OCI-LY3 (cell line): Measurements from ENCODE around the gene ERAP2.

Experiments used
- EZH2phosphoT487 ChIP-seq: fragments of 200-600 bp; shearing (Covaris generic); IDR thresholded peaks from 2 replicates; pipeline ENCODE4 v1.6.1; 2018; ENCODE audit warnings: antibody characterized with exemption, mixed run types, low read depth
- TF ChIP-seq, protein P1 (sequence below): fragments of 200-600, 300-600 bp; sonication (generic); IDR thresholded peaks from 2 replicates; pipeline ENCODE4 v1.5.1; 2014; ENCODE audit warnings: antibody characterized with exemption, low read length, low read depth

DNA sequence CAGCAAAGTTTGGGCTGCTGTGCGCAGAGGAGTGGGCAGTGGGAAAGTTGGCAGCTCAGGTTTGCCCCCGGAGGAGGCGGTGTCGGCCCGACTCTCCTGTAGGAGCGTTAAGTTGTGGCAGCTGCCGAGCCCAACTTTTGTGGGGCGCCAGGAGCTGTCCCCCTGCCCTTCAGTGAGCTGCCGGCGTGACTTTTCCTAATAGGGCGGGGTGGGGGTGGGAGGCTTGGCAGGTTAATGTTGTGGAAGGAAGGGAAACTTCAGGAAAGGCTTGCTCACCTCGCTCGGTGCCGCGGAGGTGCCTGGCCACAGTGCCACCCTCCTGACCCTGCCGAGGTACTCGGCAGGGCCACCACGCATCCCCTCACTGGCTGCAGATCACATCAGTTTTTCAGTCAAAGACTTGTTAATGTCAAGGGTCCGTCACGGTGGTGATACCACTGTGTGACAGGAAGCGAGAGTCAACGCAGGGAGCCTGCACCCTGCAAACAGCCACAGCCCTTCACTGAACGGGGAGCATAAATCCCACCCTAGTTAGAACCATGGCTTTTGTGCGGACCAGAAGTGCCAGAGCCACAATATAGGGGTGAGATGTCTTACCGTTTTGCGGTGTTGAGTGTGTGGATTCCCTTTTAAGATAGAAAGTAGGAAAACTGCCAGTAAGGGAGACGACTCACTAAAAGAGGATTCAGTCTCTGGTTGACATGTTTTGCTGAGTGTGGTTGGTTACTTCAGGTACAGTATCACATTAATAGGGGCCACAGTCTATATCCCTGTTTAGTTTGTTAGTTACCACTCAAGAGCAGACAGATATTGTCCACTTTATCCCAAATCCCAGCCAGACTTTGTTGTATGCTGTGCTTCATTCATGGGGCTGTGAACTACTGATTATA, 60.4 kb downstream of the ERAP2 start:
- TF ChIP-seq, protein P1, sequence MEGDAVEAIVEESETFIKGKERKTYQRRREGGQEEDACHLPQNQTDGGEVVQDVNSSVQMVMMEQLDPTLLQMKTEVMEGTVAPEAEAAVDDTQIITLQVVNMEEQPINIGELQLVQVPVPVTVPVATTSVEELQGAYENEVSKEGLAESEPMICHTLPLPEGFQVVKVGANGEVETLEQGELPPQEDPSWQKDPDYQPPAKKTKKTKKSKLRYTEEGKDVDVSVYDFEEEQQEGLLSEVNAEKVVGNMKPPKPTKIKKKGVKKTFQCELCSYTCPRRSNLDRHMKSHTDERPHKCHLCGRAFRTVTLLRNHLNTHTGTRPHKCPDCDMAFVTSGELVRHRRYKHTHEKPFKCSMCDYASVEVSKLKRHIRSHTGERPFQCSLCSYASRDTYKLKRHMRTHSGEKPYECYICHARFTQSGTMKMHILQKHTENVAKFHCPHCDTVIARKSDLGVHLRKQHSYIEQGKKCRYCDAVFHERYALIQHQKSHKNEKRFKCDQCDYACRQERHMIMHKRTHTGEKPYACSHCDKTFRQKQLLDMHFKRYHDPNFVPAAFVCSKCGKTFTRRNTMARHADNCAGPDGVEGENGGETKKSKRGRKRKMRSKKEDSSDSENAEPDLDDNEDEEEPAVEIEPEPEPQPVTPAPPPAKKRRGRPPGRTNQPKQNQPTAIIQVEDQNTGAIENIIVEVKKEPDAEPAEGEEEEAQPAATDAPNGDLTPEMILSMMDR = no peak
- TF ChIP-seq EZH2phosphoT487 = no peak
